Large intestine (tissue), 1 donor: ENCODE data around the gene TSR2. TPM values are rescaled to one million over a fixed set of nuclear protein-coding genes. Genes with fewer than 3 reads are reported as not detected.

Experiments used
- polyA plus RNA-seq: library from polyadenylated mRNA; unstranded; fragments of 120-200 nt; gene quantifications from one replicate; pipeline ENCODE4 v1.2.1, GENCODE V29; 2013

TSR2 gene
- polyA plus RNA-seq, 1 donor = 44.1 TPM

Other genes starting within 250 kb of the TSR2 start
- gene WNK3, start 82.4 kb upstream of the TSR2 start, polyA plus RNA-seq = 1.4 TPM
- gene FGD1, start 55.8 kb downstream of the TSR2 start, polyA plus RNA-seq = 8.0 TPM
- gene GNL3L, start 89.8 kb downstream of the TSR2 start, polyA plus RNA-seq = 14.4 TPM